ENCODE measurements around the gene ZP4.

ZP4 gene

DNA sequence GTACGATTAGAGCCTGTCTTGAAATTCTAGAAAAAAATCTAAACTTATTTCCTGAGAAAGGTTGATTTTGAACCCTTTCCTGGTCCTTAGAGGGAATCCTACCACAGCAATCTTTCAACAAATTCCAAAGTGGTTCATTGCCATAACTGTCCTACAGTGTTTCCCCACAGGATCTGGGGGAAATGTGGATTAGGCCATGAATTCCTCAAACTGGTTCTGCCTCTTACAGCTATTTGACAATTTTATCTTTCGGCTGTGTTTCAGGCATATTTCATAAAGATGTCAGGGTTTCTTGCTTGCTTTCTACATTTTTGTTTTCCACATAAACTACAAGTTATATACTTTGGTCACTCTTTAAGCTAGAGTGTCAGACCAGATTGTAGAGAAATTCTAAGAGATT, 544 bp upstream of the ZP4 start:
- TF ChIP-seq TEAD4 (IDR thresholded peaks at IDR 0.05) (no peak), RAD21 (IDR thresholded peaks at IDR 0.05; ENCODE audit: low read depth) (no peak), FOXM1 (IDR thresholded peaks at IDR 0.05; ENCODE audit: borderline replicate concordance, low read depth) (no peak), TAF1 (IDR thresholded peaks at IDR 0.05; ENCODE audit: low read depth) (no peak), CEBPB (IDR thresholded peaks at IDR 0.05) (no peak), EGR1 (IDR thresholded peaks at IDR 0.05) (no peak), NFIC (IDR thresholded peaks at IDR 0.05) (no peak), TCF12 (IDR thresholded peaks at IDR 0.05; ENCODE audit: low read depth) (no peak), CREB1 (IDR thresholded peaks at IDR 0.05; ENCODE audit: low read depth) (no peak), YY1 (IDR thresholded peaks at IDR 0.05; ENCODE audit: low read depth) (no peak)
- TF ChIP-seq, protein P1, sequence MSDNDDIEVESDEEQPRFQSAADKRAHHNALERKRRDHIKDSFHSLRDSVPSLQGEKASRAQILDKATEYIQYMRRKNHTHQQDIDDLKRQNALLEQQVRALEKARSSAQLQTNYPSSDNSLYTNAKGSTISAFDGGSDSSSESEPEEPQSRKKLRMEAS (IDR thresholded peaks at IDR 0.05), result no peak

DNA sequence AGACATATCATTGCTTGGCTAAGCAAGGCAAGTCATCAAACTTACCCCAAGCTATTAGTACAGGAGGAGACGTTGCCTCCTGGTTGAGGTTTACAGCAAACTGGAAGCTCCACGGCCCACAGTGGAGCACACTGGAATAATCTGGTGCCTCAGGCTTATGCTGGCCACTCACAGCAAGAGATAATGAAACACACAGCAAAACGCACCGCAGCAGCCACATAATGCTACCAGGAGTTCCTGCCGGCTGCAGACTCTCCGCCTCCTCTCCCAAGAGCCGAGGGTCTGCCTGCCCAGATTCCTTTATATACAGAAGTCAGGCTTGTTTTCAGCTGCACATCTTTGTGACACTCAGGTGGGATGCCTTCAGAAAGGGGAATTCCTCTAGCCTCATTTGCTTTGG, 306 bp downstream of the ZP4 start:
- TF ChIP-seq, protein P1 (IDR thresholded peaks at IDR 0.05), result no peak
- TF ChIP-seq TEAD4 (IDR thresholded peaks at IDR 0.05) (no peak), REST (IDR thresholded peaks at IDR 0.05; ENCODE audit: low read depth) (no peak), NFIC (IDR thresholded peaks at IDR 0.05) (no peak), EGR1 (IDR thresholded peaks at IDR 0.05) (no peak), TCF12 (IDR thresholded peaks at IDR 0.05; ENCODE audit: low read depth) (no peak), CREB1 (IDR thresholded peaks at IDR 0.05; ENCODE audit: low read depth) (no peak), FOXM1 (IDR thresholded peaks at IDR 0.05; ENCODE audit: borderline replicate concordance, low read depth) (no peak), ZBTB7A (IDR thresholded peaks at IDR 0.05; ENCODE audit: low read depth) (no peak)
- TF ChIP-seq, protein P2, sequence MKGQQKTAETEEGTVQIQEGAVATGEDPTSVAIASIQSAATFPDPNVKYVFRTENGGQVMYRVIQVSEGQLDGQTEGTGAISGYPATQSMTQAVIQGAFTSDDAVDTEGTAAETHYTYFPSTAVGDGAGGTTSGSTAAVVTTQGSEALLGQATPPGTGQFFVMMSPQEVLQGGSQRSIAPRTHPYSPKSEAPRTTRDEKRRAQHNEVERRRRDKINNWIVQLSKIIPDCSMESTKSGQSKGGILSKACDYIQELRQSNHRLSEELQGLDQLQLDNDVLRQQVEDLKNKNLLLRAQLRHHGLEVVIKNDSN (IDR thresholded peaks at IDR 0.05), result no peak

DNA sequence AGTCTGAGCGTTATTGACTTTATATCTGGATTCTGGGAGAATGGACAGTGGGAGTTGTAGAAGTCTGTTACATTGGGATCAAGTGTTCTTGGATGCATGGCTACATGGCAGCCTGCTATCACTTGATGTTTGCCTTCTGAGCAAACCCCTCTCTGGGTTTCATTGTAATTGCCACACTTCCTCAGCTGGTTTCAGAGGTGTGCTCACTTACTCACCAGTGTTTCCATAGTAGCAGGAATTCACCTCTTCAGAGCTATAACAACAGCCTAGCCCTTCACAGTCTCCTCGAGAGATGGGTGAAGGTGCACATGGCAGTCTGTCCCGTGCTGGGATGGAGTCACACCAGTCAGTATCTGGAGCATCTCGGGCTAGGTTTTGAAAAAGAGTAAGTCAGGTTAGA, 2.6 kb downstream of the ZP4 start:
- TF ChIP-seq CREB1 (IDR thresholded peaks at IDR 0.05; ENCODE audit: low read depth) (no peak), CEBPB (IDR thresholded peaks at IDR 0.05) (no peak), TAF1 (IDR thresholded peaks at IDR 0.05; ENCODE audit: low read depth) (no peak), EP300 (IDR thresholded peaks at IDR 0.05; ENCODE audit: borderline replicate concordance) (no peak), NFIC (IDR thresholded peaks at IDR 0.05) (no peak), FOXM1 (IDR thresholded peaks at IDR 0.05; ENCODE audit: borderline replicate concordance, low read depth) (no peak), ZBTB7A (IDR thresholded peaks at IDR 0.05; ENCODE audit: low read depth) (no peak), TCF12 (IDR thresholded peaks at IDR 0.05; ENCODE audit: low read depth) (no peak), YY1 (IDR thresholded peaks at IDR 0.05; ENCODE audit: low read depth) (no peak)
- TF ChIP-seq, protein P1 (IDR thresholded peaks at IDR 0.05), result no peak

- TF ChIP-seq EGR1 (IDR thresholded peaks at IDR 0.05) (no peak), EP300 (IDR thresholded peaks at IDR 0.05; ENCODE audit: borderline replicate concordance) (no peak), TAF1 (IDR thresholded peaks at IDR 0.05; ENCODE audit: low read depth) (no peak), FOXM1 (IDR thresholded peaks at IDR 0.05; ENCODE audit: borderline replicate concordance, low read depth) (no peak), CEBPB (IDR thresholded peaks at IDR 0.05) (no peak), ZBTB7A (IDR thresholded peaks at IDR 0.05; ENCODE audit: low read depth) (no peak), REST (IDR thresholded peaks at IDR 0.05; ENCODE audit: low read depth) (no peak), NFIC (IDR thresholded peaks at IDR 0.05) (no peak), TEAD4 (IDR thresholded peaks at IDR 0.05) (no peak), RAD21 (IDR thresholded peaks at IDR 0.05; ENCODE audit: low read depth) (no peak), YY1 (IDR thresholded peaks at IDR 0.05; ENCODE audit: low read depth) (no peak), TCF12 (IDR thresholded peaks at IDR 0.05; ENCODE audit: low read depth) (no peak), CREB1 (IDR thresholded peaks at IDR 0.05; ENCODE audit: low read depth) (no peak)
- TF ChIP-seq, protein P1 (IDR thresholded peaks at IDR 0.05), result no peak
These were observed 3.2 kb downstream of the ZP4 start for GRCh38 chr1:237887542-237887941.

DNA sequence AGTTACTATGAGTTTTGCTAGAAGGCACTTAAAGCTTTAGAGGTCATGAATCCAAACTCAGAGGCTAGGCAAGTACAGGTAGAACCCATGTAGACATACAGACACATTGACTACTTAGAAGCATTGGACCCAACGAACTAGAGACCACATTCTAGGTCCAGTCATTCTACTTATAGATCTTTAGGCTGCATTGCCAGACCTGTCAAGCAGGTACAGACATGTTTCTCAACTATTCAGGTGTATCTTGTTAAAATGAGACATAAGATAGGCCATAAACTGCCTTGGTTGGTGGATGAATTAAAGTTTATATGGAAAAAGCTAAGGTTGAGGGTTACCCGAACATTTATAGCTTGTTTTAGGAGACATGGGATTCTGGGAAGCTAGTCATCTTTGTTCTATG, 6.5 kb downstream of the ZP4 start:
- TF ChIP-seq, protein P1 (IDR thresholded peaks at IDR 0.05), result no peak
- TF ChIP-seq REST (IDR thresholded peaks at IDR 0.05; ENCODE audit: low read depth) (no peak), EP300 (IDR thresholded peaks at IDR 0.05; ENCODE audit: borderline replicate concordance) (no peak)
